Tibial nerve (tissue), 4 donors: ENCODE results near the gene CRY1. TPM values are rescaled to one million over a fixed set of nuclear protein-coding genes. Genes with fewer than 3 reads are reported as not detected.

ENCODE experiments used
- DNase-seq, 2 donors: peaks; one replicate each; pipeline ENCODE4 v3.0.0-alpha.2; 2019; ENCODE audit warnings: low spot score in 2 of 2
- H3K27ac ChIP-seq, 4 donors: fragments of 200-600 bp; sonication (generic) in 3 of 4; one replicate each; pipeline ENCODE4 v1.5.1; 2017 to 2019; ENCODE audit warnings: mild to moderate bottlenecking in 1 of 4
- H3K27me3 ChIP-seq, 2 donors: fragments of 200-600 bp; sonication (generic) in 1 of 2; one replicate each; pipeline versions ENCODE4 v1.5.1 to v1.6.0; 2017 to 2019
- H3K36me3 ChIP-seq, 3 donors: fragments of 200-600 bp; sonication (generic); one replicate each; pipeline ENCODE4 v1.5.1; 2018 to 2019
- H3K4me1 ChIP-seq, 4 donors: fragments of 200-600 bp; sonication (generic) in 3 of 4; one replicate each; pipeline ENCODE4 v1.5.1; 2017 to 2019
- H3K4me3 ChIP-seq, 4 donors: fragments of 200-600 bp; sonication (generic) in 3 of 4; one replicate each; pipeline ENCODE4 v1.5.1; 2017 to 2019; ENCODE audit warnings: mild to moderate bottlenecking in 1 of 4, moderate library complexity in 1 of 4
- H3K9me3 ChIP-seq, 4 donors: fragments of 200-600 bp; sonication (generic) in 3 of 4; one replicate each; pipeline ENCODE4 v1.5.1; 2017 to 2019
- EP300 ChIP-seq, 2 donors: sonication (generic); formaldehyde crosslinking; IDR thresholded peaks; one replicate each; pipeline ENCODE4 v1.6.1; 2017; ENCODE audit warnings: antibody characterized with exemption in 2 of 2, mild to moderate bottlenecking in 1 of 2
- POLR2A ChIP-seq, 2 donors: fragments of 450-650 bp; IDR thresholded peaks; one replicate each; pipeline ENCODE4 v1.6.1; 2017; ENCODE audit warnings: antibody characterized with exemption in 2 of 2, mild to moderate bottlenecking in 2 of 2, moderate library complexity in 2 of 2
- WGBS, 2 donors: methylation state at CpG; one replicate each; pipeline ENCODE4 v1.1.5; 2018; 5-methylcytosine and 5-hydroxymethylcytosine counted together
- total RNA-seq, 4 donors: library from RNA; depleted of rRNA; stranded (reverse); fragments of >200 nt; gene quantifications; one replicate each; pipeline ENCODE4 v1.1.0, GENCODE V29; 2016
- TF ChIP-seq, protein P1 (sequence below), 5 experiments: fragments of 200-600 bp in 3 of 5; fragments of 450-650 bp in 2 of 5; sonication (generic) in 3 of 5; IDR thresholded peaks; one replicate each; pipeline ENCODE4 v1.5.1; 2016 to 2019; ENCODE audit warnings: antibody characterized with exemption in 5 of 5, mild to moderate bottlenecking in 3 of 5, moderate library complexity in 2 of 5

Gene CRY1
- total RNA-seq, 4 donors from 2014 or later, result 16.3 to 36.3 (median 24.4) TPM

DNA sequence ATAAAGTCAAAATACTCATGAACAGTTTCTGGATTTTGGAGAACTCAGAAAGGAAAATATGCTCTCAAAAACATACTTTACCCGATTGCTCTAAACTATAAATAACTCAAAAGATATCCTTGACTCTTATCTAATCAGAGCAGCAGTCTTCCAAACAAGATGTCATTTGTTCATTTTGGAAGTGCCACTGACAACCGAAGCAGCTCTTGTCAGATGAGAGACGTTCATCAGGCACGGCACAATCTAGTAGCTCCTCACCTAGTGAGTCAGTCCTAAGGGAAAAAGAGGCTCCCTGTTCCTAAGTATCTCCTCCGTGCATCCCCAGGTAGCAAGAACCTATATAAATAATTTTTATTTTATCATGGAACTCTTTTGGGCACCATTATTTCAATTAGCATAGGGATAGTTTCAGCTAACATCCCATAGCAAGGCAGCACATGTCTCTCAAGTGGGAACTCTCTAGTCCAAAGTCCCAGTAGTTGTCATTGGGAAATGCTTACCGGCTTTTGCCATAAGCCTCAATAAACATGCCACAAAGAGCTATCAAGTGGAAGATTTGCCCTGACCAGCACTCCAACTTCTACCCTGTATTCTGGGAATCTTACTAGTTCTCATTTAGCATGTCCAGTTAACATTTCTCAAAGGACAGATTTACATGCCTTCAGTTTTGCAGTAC lies 151.7 kb downstream of the CRY1 start:
- no peak overlapping the region for H3K27ac ChIP-seq
- 57 to 65% methylated on average over 6 of the region's 6 CpGs for WGBS, 2 donors
- no peak for DNase-seq

More for the DNA sequence above, 151.7 kb downstream of the CRY1 start:
- H3K36me3 ChIP-seq, result no peaks in the 10 kb centered on the region
- no peak for TF ChIP-seq EP300 (IDR thresholded peaks at IDR 0.05)
- TF ChIP-seq, protein P1, sequence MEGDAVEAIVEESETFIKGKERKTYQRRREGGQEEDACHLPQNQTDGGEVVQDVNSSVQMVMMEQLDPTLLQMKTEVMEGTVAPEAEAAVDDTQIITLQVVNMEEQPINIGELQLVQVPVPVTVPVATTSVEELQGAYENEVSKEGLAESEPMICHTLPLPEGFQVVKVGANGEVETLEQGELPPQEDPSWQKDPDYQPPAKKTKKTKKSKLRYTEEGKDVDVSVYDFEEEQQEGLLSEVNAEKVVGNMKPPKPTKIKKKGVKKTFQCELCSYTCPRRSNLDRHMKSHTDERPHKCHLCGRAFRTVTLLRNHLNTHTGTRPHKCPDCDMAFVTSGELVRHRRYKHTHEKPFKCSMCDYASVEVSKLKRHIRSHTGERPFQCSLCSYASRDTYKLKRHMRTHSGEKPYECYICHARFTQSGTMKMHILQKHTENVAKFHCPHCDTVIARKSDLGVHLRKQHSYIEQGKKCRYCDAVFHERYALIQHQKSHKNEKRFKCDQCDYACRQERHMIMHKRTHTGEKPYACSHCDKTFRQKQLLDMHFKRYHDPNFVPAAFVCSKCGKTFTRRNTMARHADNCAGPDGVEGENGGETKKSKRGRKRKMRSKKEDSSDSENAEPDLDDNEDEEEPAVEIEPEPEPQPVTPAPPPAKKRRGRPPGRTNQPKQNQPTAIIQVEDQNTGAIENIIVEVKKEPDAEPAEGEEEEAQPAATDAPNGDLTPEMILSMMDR (IDR thresholded peaks at IDR 0.05), result no peak
- no peak for TF ChIP-seq POLR2A (IDR thresholded peaks at IDR 0.05)
- H3K9me3 ChIP-seq, result no peaks in the 10 kb centered on the region
- no peaks in the 10 kb centered on the region for H3K4me1 ChIP-seq
- H3K27me3 ChIP-seq, result no peaks in the 10 kb centered on the region
- no peak overlapping the region for H3K4me3 ChIP-seq

Other genes starting within 250 kb of the CRY1 start
- gene TMEM263, start 137.6 kb downstream of the CRY1 start, total RNA-seq, result 10 to 100 TPM; 20.1 to 34.1 (median 31.3) TPM
- gene MTERF2, start 106.4 kb downstream of the CRY1 start, total RNA-seq, result 10 to 100 TPM; 17.5 to 26.3 (median 19.4) TPM